HFF-Myc (cell line): ENCODE measurements around the gene LIPM.

Experiments used
- DNase-seq: peaks from one replicate; pipeline ENCODE4 v3.0.0-alpha.2; 2011; ENCODE audit warnings: low read depth; ENCODE audit errors: extremely low read depth
- H3K4me3 ChIP-seq: replicated peaks from 2 replicates; pipeline ENCODE4 v1.5.1; 2011; ENCODE audit warnings: low read depth, mild to moderate bottlenecking, control low read depth, low read length
- TF ChIP-seq, protein P1 (sequence below): IDR thresholded peaks from 2 replicates; pipeline ENCODE4 v1.5.1; 2012; ENCODE audit warnings: mild to moderate bottlenecking, low read depth, low read length, control low read depth; ENCODE audit errors: missing control alignments

LIPM gene

DNA sequence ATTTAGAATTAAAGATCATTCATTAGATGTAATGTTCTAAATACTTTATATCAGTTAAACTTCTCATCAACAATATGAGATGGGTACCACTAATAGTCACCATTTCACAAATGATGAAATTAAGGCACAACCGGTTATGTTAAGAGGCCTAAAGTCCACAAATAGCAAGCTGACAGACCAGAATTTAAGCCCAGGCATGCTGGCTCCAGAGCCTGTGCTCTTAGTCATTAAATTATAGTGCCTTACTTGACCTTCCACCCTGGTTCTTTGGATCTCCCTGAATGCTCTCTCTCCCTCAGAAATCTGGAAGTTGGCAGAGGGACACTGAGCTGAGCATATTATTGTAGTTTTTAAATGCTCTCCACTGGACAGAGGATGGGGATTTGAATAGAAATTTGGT is 39.1 kb upstream of the LIPM start:
- DNase-seq, result no peak
- H3K4me3 ChIP-seq, result no peak overlapping the region
- TF ChIP-seq, protein P1, sequence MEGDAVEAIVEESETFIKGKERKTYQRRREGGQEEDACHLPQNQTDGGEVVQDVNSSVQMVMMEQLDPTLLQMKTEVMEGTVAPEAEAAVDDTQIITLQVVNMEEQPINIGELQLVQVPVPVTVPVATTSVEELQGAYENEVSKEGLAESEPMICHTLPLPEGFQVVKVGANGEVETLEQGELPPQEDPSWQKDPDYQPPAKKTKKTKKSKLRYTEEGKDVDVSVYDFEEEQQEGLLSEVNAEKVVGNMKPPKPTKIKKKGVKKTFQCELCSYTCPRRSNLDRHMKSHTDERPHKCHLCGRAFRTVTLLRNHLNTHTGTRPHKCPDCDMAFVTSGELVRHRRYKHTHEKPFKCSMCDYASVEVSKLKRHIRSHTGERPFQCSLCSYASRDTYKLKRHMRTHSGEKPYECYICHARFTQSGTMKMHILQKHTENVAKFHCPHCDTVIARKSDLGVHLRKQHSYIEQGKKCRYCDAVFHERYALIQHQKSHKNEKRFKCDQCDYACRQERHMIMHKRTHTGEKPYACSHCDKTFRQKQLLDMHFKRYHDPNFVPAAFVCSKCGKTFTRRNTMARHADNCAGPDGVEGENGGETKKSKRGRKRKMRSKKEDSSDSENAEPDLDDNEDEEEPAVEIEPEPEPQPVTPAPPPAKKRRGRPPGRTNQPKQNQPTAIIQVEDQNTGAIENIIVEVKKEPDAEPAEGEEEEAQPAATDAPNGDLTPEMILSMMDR, result no peak

DNA sequence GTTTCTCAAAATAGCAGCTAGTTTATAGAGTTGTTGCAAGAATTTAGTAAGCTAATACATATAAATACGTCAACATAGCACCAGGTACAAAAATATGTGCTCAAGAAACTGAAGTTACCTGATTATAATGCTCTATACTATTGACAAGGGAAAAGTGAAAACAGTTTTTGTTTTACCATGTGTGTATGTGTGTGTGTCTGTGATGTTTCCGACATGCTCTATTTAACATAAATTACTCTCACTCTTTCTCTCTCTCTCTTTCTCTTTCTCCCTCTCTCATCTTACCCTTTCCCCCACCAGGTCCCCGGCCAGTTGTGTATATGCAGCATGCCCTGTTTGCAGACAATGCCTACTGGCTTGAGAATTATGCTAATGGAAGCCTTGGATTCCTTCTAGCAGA is 38.4 kb upstream of the LIPM start:
- TF ChIP-seq, protein P1, result no peak
- DNase-seq, result no peak
- H3K4me3 ChIP-seq, result no peak overlapping the region

DNA sequence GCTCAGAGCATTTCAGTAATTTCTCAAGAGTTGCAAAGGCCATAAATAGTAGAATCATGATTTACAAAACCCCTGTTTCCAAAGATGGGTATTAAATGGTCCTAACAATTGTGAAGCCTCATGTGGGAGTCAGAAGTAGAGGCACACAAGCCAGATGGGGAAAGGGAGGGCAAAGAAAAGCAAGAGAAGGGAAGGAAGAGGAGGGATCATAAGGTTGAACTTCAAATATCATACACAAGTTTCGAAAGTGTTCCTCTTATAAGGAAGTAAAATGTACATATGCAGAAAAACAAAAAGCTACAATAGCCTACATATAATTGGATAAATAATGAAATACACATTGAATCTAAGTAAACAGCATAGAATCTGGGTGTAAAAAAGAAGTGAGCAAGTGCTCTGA is 36.7 kb upstream of the LIPM start:
- no peak for DNase-seq
- TF ChIP-seq, protein P1, result no peak
- no peak overlapping the region for H3K4me3 ChIP-seq

DNA sequence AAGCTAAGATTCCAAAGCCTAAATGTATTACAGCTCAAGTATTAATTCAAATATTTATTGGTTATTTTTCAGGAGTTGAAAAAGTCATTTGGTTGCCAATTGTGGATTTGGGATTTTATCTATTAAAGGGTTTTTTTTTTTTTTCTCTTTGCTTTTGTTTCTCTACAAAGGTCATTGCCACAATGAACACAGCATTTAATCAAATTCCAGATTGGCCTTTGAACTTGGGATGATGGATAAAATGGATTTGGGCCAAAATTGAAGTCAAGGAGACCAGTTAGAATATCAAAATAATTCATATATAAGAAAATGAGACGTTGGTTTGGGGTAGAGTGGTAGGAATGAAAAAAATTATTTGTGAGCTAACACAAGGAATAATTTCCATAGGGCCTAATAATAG is 33.1 kb upstream of the LIPM start:
- TF ChIP-seq, protein P1, result no peak
- H3K4me3 ChIP-seq, result no peak overlapping the region
- no peak for DNase-seq

DNA sequence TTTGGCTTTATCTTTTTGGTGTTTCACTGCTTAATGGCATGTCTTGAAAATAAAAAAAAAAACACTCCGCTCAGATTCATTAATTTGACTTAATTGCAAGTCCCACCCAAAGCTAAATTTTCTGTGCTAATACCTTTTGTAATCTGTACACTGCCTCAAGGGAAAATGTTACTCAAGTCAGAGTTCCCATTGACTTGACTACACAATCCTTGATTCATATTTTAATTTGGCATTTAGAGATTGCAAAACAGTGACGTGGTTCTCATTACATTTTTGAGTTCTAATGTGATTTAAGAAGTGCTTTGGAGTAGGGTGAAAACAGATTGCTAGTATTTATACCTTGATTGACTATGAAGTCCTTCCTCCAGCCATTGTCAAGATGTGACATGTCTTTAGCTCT is 21.3 kb upstream of the LIPM start:
- no peak overlapping the region for H3K4me3 ChIP-seq
- TF ChIP-seq, protein P1, result no peak
- DNase-seq, result no peak

DNA sequence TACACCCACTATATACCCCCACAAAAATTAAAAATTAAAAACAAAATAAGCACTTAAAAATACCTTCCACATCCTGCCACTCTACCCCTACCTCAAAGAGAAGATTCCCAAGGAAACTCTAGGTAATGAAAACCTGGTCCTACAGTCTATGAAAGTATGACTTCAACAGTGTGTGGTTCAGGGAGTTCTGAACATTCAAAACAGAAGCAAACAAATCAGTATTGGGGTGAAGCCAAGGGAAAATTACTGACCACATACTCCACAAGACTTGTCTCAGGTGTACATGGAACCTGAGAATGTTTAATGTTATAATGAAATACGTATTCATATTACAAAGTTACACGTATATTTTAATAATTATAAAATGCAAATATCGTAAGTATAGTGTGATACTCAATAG is 20.3 kb upstream of the LIPM start:
- H3K4me3 ChIP-seq, result no peak overlapping the region
- DNase-seq, result no peak
- TF ChIP-seq, protein P1, result no peak

DNA sequence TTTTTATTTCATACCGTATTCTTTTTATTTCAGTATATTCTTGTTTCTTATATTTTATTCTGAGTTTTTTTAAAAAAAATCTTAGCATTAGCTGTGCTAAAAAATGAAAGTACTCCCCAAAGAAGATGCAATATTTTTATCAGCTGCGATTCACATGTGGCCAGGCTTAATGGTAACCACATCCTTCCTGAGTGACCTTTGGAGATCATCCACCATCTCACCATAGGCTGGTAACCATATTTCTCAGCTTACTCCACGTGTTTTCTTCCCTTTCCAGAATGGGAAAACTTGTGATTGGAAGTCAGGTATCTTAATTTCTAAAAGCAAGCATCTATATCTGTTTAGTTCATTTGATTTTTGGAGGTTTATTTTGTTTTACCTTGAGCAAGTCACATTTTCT is 18.8 kb upstream of the LIPM start:
- TF ChIP-seq, protein P1, result no peak
- no peak overlapping the region for H3K4me3 ChIP-seq
- peak; percentile 72 for DNase-seq
